Measurements from ENCODE around the gene ADGRV1. TPM values are rescaled to one million over a fixed set of nuclear protein-coding genes. Genes with fewer than 3 reads are reported as not detected.

ADGRV1 gene
- total RNA-seq, 5 donors from 2014 or later (not counting 1 experiment from before 2014, with no cell fraction given) = 0.68 to 1.6 (median 1.2) TPM; not detected in 1

GRCh38 chr5:91130759-91131158 lies 572.2 kb downstream of the ADGRV1 start:
- Histone ChIP-seq H3K36me3 (ENCODE audit: control insufficient read depth in 2 of 2, extremely low read depth in 1 of 2, insufficient read depth in 1 of 2, low read length in 1 of 2) (no peaks in the 10 kb centered on the region), H3K4me1 (ENCODE audit: control insufficient read depth in 1 of 2, extremely low read depth in 1 of 2, insufficient read depth in 2 of 2, low read length in 2 of 2) (no peaks in the 10 kb centered on the region), H3K27me3 (replicated peaks in 1 of 2; ENCODE audit: control insufficient read depth in 2 of 2, extremely low read depth in 1 of 2, insufficient read depth in 2 of 2, low read length in 1 of 2) (peaks cover 0 to 3% of the 10 kb centered on the region in 2 experiments), H3K9me3 (no peaks in the 10 kb centered on the region), H3K27ac (ENCODE audit: low read length) (no peak overlapping the region), H3K4me3 (ENCODE audit: control insufficient read depth in 1 of 2, extremely low read depth in 1 of 2, low read length in 1 of 2) (no peak overlapping the region)
- no peaks in the 10 kb centered on the region for H3K9me3 Mint-ChIP-seq
- H3K27ac Mint-ChIP-seq = no peak overlapping the region
- H3K27me3 Mint-ChIP-seq = peaks cover 6 to 12% of the 10 kb centered on the region in 2 donors
- WGBS (ENCODE audit: insufficient coverage) = no CpG with 5 or more reads among the region's 3 CpGs
- no peak for ATAC-seq (replicated peaks in 1 of 4)
- CTCF ChIA-PET = interaction anchor here in 1 of 2 donors (0.7 kb wide), 1 partner anchor 291 kb away, joined by 6 read pairs; no protein-coding TSS in a partner anchor
- POLR2A ChIA-PET = no interaction called here
- no peak for DNase-seq
- no peaks in the 10 kb centered on the region for H3K36me3 Mint-ChIP-seq
- no peaks in the 10 kb centered on the region for H3K4me1 Mint-ChIP-seq
- no peak overlapping the region for H3K4me3 Mint-ChIP-seq

- Histone ChIP-seq H3K27me3 (replicated peaks in 1 of 2; ENCODE audit: control insufficient read depth in 2 of 2, extremely low read depth in 1 of 2, insufficient read depth in 2 of 2, low read length in 1 of 2) (peaks cover 0 to 3% of the 10 kb centered on the region in 2 experiments), H3K27ac (ENCODE audit: low read length) (no peak overlapping the region), H3K36me3 (ENCODE audit: control insufficient read depth in 2 of 2, extremely low read depth in 1 of 2, insufficient read depth in 1 of 2, low read length in 1 of 2) (no peaks in the 10 kb centered on the region), H3K4me1 (ENCODE audit: control insufficient read depth in 1 of 2, extremely low read depth in 1 of 2, insufficient read depth in 2 of 2, low read length in 2 of 2) (no peaks in the 10 kb centered on the region), H3K4me3 (ENCODE audit: control insufficient read depth in 1 of 2, extremely low read depth in 1 of 2, low read length in 1 of 2) (no peak overlapping the region), H3K9me3 (no peaks in the 10 kb centered on the region)
- Mint-ChIP-seq H3K4me3 (no peak overlapping the region), H3K27ac (no peak overlapping the region), H3K9me3 (no peaks in the 10 kb centered on the region), H3K4me1 (no peaks in the 10 kb centered on the region), H3K36me3 (no peaks in the 10 kb centered on the region), H3K27me3 (peaks cover 4 to 12% of the 10 kb centered on the region in 2 donors)
- 54% methylated on average over 2 of the region's 2 CpGs for WGBS (ENCODE audit: insufficient coverage)
- ChIA-PET CTCF (no interaction called here), POLR2A (no interaction called here)
- ATAC-seq (replicated peaks in 1 of 4) (no peak), DNase-seq (no peak)
Measured at GRCh38 chr5:91132550-91132949, 574.0 kb downstream of the ADGRV1 start.

- no peaks in the 10 kb centered on the region for H3K36me3 Mint-ChIP-seq
- H3K4me3 Mint-ChIP-seq = no peak overlapping the region
- Histone ChIP-seq H3K36me3 (ENCODE audit: control insufficient read depth in 2 of 2, extremely low read depth in 1 of 2, insufficient read depth in 1 of 2, low read length in 1 of 2) (no peaks in the 10 kb centered on the region), H3K27ac (ENCODE audit: low read length) (no peak overlapping the region), H3K4me3 (ENCODE audit: control insufficient read depth in 1 of 2, extremely low read depth in 1 of 2, low read length in 1 of 2) (no peak overlapping the region), H3K27me3 (replicated peaks in 1 of 2; ENCODE audit: control insufficient read depth in 2 of 2, extremely low read depth in 1 of 2, insufficient read depth in 2 of 2, low read length in 1 of 2) (peaks cover 0 to 3% of the 10 kb centered on the region in 2 experiments), H3K4me1 (ENCODE audit: control insufficient read depth in 1 of 2, extremely low read depth in 1 of 2, insufficient read depth in 2 of 2, low read length in 2 of 2) (no peaks in the 10 kb centered on the region), H3K9me3 (no peaks in the 10 kb centered on the region)
- CTCF ChIA-PET = no interaction called here
- DNase-seq (no peak), ATAC-seq (replicated peaks in 1 of 4) (no peak)
- no peaks in the 10 kb centered on the region for H3K9me3 Mint-ChIP-seq
- POLR2A ChIA-PET = no interaction called here
- H3K27me3 Mint-ChIP-seq = peaks cover 4 to 12% of the 10 kb centered on the region in 2 donors
- H3K4me1 Mint-ChIP-seq = no peaks in the 10 kb centered on the region
- no peak overlapping the region for H3K27ac Mint-ChIP-seq
Measured at GRCh38 chr5:91133183-91133582, 574.6 kb downstream of the ADGRV1 start.

GRCh38 chr5:91135475-91136248 lies 577.1 kb downstream of the ADGRV1 start:
- Histone ChIP-seq H3K4me3 (ENCODE audit: control insufficient read depth in 1 of 2, extremely low read depth in 1 of 2, low read length in 1 of 2) (no peak overlapping the region), H3K27ac (ENCODE audit: low read length) (no peak overlapping the region), H3K4me1 (ENCODE audit: control insufficient read depth in 1 of 2, extremely low read depth in 1 of 2, insufficient read depth in 2 of 2, low read length in 2 of 2) (no peaks in the 10 kb centered on the region), H3K9me3 (no peaks in the 10 kb centered on the region), H3K27me3 (replicated peaks in 1 of 2; ENCODE audit: control insufficient read depth in 2 of 2, extremely low read depth in 1 of 2, insufficient read depth in 2 of 2, low read length in 1 of 2) (peaks cover 0 to 3% of the 10 kb centered on the region in 2 experiments), H3K36me3 (ENCODE audit: control insufficient read depth in 2 of 2, extremely low read depth in 1 of 2, insufficient read depth in 1 of 2, low read length in 1 of 2) (no peaks in the 10 kb centered on the region)
- no peaks in the 10 kb centered on the region for H3K9me3 Mint-ChIP-seq
- H3K27ac Mint-ChIP-seq = no peak overlapping the region
- DNase-seq (no peak), ATAC-seq (replicated peaks in 1 of 4) (no peak)
- peaks cover 4 to 12% of the 10 kb centered on the region in 2 donors for H3K27me3 Mint-ChIP-seq
- ChIA-PET CTCF (no interaction called here), POLR2A (no interaction called here)
- H3K4me1 Mint-ChIP-seq = no peaks in the 10 kb centered on the region
- 72% methylated on average over 3 of the region's 5 CpGs for WGBS (ENCODE audit: insufficient coverage)
- H3K4me3 Mint-ChIP-seq = no peak overlapping the region
- H3K36me3 Mint-ChIP-seq = no peaks in the 10 kb centered on the region

- ATAC-seq (replicated peaks in 1 of 4) = no peak
- POLR2A ChIA-PET = no interaction called here
- CTCF ChIA-PET = no interaction called here
Measured at GRCh38 chr5:91136271-91136670, 577.7 kb downstream of the ADGRV1 start.

GRCh38 chr5:91137647-91138046 lies 579.0 kb downstream of the ADGRV1 start:
- POLR2A ChIA-PET = no interaction called here
- no peak for DNase-seq
- Histone ChIP-seq H3K4me1 (ENCODE audit: control insufficient read depth in 1 of 2, extremely low read depth in 1 of 2, insufficient read depth in 2 of 2, low read length in 2 of 2) (no peaks in the 10 kb centered on the region), H3K4me3 (ENCODE audit: control insufficient read depth in 1 of 2, extremely low read depth in 1 of 2, low read length in 1 of 2) (no peak overlapping the region), H3K27me3 (replicated peaks in 1 of 2; ENCODE audit: control insufficient read depth in 2 of 2, extremely low read depth in 1 of 2, insufficient read depth in 2 of 2, low read length in 1 of 2) (peaks cover 0 to 3% of the 10 kb centered on the region in 2 experiments), H3K27ac (ENCODE audit: low read length) (no peak overlapping the region), H3K36me3 (ENCODE audit: control insufficient read depth in 2 of 2, extremely low read depth in 1 of 2, insufficient read depth in 1 of 2, low read length in 1 of 2) (no peaks in the 10 kb centered on the region), H3K9me3 (no peaks in the 10 kb centered on the region)
- no CpG with 5 or more reads among the region's 3 CpGs for WGBS (ENCODE audit: insufficient coverage)
- Mint-ChIP-seq H3K9me3 (no peaks in the 10 kb centered on the region), H3K4me3 (no peak overlapping the region), H3K36me3 (no peaks in the 10 kb centered on the region), H3K27ac (no peak overlapping the region), H3K4me1 (peaks cover 0 to 3% (median 0%) of the 10 kb centered on the region in 3 donors), H3K27me3 (peaks cover 4 to 8% of the 10 kb centered on the region in 2 donors)
- CTCF ChIA-PET = interaction anchor here in 1 of 2 donors (0.7 kb wide), 1 partner anchor 247 kb away, joined by 4 read pairs; no protein-coding TSS in a partner anchor
- ATAC-seq (replicated peaks in 1 of 4) = no peak

More at GRCh38 chr5:91136271-91136670, 577.7 kb downstream of the ADGRV1 start:
- no peaks in the 10 kb centered on the region for H3K4me1 ChIP-seq (ENCODE audit: control insufficient read depth in 1 of 2, extremely low read depth in 1 of 2, insufficient read depth in 2 of 2, low read length in 2 of 2)
- 40% methylated on average over 1 of the region's 1 CpG for WGBS (ENCODE audit: insufficient coverage)
- H3K27ac Mint-ChIP-seq = no peak overlapping the region
- no peak overlapping the region for H3K4me3 Mint-ChIP-seq
- H3K9me3 Mint-ChIP-seq = no peaks in the 10 kb centered on the region
- H3K27ac ChIP-seq (ENCODE audit: low read length) = no peak overlapping the region
- H3K36me3 Mint-ChIP-seq = no peaks in the 10 kb centered on the region
- no peaks in the 10 kb centered on the region for H3K9me3 ChIP-seq
- H3K4me3 ChIP-seq (ENCODE audit: control insufficient read depth in 1 of 2, extremely low read depth in 1 of 2, low read length in 1 of 2) = no peak overlapping the region
- no peaks in the 10 kb centered on the region for H3K4me1 Mint-ChIP-seq
- H3K27me3 ChIP-seq (replicated peaks in 1 of 2; ENCODE audit: control insufficient read depth in 2 of 2, extremely low read depth in 1 of 2, insufficient read depth in 2 of 2, low read length in 1 of 2) = peaks cover 0 to 3% of the 10 kb centered on the region in 2 experiments
- DNase-seq = no peak
- no peaks in the 10 kb centered on the region for H3K36me3 ChIP-seq (ENCODE audit: control insufficient read depth in 2 of 2, extremely low read depth in 1 of 2, insufficient read depth in 1 of 2, low read length in 1 of 2)
- H3K27me3 Mint-ChIP-seq = peaks cover 4 to 12% of the 10 kb centered on the region in 2 donors
